Endothelial cell of hepatic sinusoid (primary cell): ENCODE data around the gene LPIN1.
"Not testable (repeated sequence)": the region's sequence is repeated elsewhere in the genome, so short reads cannot be mapped to it uniquely, and the experiment has no call there.

Experiments
- in situ Hi-C: cut with HindIII; loops from 2 replicates; pipeline ENCODE4 v1.10.0; 2017; ENCODE audit warnings: low sequenced_read_pairs

The LPIN1 gene

DNA sequence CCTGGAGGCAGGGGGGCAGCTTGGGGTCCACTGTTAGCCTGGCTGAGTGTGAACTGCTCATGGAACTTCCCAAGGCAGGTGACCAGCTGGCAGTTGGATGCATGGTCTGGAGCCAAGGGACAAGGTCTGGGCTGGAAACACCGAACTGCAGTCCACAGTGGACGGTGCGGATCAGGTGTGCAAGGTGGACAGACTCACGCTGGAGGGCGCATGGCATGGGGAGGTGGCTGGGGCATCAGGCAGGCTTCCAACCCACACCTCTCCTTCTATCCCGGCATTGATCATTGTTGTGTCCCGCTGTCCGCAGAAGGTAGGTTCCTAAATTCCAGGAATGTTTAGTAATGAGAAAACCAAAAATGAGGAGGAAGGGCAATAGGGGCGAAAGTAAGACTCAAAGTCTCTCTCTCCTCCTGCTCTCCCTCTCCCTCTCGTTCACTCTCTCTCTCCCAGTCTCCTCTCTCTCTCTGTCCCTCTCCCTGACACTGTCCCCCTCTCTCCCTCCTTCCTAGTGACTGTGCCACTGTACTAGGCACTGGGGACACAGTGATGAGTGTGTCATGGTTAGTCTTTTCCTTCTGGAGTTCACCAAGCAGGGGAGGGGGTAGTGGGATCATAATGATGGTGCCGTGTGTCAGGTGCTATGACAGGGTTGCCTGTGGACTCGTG is 30.3 kb upstream of the LPIN1 start:
- in situ Hi-C loops = no loop called here

- in situ Hi-C loops = no loop called here
Measured at GRCh38 chr2:11716689-11717321, 29.6 kb upstream of the LPIN1 start.

DNA sequence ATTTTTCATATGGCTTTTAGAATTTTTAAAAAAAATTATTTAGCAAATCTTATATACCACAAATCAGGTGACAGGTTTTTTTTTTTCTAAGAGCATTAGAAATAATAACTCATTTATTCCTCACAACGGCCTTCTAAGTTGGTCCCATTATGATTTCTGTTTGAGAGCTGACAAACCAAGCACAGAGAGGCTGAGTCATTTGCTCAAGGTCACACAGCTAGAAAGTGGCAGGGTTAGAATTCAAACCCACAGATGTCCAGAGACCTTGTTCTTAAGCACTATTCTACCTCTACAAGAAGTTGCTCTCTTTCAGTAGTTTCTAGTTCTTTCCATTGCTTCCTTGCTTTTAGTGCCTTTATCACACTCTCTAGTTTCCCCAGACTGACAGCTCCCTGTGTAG is 28.8 kb upstream of the LPIN1 start:
- in situ Hi-C loops = no loop called here

DNA sequence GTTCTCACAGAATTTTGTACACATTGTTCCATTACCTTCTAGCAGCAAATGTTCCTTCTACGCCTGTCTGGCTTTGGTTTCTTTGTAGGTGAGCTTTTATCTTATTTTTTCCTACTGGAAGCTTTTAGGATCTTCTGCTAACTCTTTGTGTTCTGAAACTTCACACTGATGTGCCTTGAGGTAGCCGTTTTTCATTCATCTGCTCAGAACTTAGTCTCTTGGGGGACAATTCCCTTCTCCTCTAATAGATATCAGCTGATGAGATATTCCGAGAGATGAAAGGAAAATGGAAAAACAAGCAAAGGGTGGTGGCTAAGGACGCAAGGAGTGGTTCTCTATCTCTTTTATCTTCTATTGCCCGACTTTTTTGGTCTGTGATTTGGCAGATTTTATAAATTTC is 27.8 kb upstream of the LPIN1 start:
- in situ Hi-C loops = no loop called here

DNA sequence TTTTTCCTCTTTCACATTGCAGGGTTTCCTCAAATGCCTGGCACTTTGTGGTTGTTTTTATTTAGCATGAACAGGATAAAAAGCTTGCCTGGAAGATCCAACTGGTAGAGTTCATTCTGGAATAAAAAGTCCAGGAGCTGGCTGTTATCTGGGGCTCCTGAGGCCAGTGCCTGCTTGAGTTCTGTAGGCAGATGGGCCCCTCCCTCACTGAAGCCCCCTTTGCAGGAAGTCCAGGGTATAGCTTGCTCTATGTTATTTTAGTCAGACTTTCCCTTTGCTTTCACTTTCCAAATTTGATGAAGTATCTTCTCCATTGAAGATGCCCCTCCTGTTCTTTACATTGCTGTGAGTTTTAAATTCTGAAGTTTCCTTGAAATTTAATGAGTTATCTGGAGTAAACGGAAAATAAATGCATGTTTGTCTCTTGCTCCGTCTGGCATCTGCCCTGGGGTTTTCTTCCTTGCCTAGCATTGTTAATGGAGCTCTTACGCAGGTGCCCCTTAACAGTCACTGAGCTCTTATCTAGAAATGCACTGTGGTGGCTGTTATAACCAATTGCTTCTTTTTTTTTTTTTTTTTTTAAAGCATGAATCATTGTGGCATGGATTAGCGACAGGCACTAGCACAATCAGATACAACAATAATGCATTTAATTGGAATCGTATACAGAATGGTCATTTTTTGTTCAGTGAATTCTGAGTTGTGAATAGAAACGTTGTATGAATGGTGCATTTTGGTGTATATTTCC is 27.0 kb upstream of the LPIN1 start:
- in situ Hi-C loops = no loop called here

DNA sequence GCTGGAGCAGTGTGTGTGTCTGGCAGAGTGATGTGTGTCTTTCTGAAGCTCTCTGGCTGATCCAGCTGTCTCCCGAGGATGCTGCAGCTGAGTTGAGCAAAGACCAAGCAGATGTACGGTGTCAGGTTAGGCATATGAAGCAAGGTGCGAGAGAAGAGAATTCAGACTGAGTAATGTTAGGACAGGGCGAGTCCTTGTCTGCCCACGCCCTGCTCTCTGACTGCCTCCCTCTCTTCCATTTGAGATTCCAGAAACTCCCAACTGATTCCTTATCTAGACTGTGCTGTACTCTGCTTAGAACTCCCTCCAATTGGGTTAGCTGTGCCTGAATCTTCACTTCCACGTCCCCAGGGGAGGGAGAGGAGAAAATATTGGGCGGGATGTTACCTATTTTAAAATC is 25.7 kb upstream of the LPIN1 start:
- in situ Hi-C loops = no loop called here

- in situ Hi-C loops = no loop called here
Measured at GRCh38 chr2:11722292-11723060, 24.0 kb upstream of the LPIN1 start.

DNA sequence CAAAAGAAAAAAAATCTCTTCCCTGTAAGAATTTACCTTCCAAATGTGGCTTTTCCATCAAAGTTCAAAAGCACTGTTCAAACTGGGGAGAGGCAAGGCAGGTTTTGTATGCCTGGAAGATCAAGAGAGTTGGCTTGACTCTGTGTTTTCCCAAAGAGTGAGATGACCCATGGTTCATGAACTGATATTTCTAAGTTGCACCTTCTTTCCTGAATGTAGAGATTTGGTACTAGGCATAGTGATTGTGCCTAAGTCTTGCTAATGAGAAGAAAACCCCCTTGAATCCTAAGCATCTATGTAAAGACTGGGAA is 23.4 kb upstream of the LPIN1 start:
- in situ Hi-C loops = no loop called here

DNA sequence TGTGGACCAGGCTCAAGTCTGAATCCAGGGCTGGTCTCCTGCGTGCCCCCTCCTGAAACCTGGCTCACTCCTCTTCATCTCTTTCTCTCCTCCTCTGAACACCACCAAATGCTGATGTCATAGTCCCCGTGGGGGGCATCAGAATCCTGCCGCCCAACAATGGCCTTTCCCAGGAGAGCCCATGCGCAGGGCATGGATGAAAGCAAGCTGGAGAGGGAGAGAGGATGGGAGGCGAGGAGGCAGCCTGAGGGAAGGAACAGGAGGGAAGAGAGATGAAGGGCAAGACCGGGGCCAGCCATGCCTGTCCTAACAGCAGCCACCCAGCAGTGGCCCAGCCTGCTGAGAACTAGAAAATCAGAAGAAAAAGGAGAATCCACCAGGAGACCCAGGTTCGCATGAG is 22.3 kb upstream of the LPIN1 start:
- in situ Hi-C loops = no loop called here

- in situ Hi-C loops = no loop called here
Measured at GRCh38 chr2:11726384-11726783, 20.0 kb upstream of the LPIN1 start.

- in situ Hi-C loops = no loop called here
Measured at GRCh38 chr2:11729362-11730212, 16.8 kb upstream of the LPIN1 start.

DNA sequence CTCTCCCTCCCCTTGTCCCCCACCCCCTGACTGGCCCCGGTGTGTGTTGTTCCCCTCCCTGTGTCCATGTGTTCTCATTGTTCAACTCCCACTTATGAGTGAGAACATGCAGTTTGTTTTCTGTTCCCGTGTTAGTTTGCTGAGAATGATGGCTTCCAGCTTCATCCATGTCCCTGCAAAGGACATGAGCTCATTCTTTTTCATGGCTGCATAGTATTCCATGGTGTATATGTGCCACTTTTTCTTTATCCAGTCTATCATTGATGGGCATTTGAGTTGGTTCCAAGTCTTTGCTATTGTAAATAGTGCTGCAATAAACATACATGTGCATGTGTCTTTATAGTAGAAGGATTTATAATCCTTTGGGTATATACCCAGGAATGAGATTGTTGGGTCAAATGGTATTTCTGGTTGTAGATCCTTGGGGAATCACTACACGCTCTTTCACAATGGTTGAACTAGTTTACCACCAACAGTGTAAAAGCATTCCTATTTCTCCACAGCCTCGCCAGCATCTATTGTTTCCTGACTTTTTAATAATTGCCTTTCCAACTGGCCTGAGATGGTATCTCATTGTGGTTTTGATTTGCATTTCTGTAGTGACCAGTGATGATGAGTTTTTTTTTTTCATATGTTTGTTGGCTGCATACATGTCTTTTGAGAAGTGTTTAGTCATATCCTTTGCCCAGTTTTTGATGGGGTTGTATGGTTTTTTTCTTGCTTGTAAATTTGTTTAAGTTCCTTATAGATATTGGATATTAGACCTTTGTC is 15.0 kb upstream of the LPIN1 start:
- in situ Hi-C loops = not testable (repeated sequence)

- in situ Hi-C loops = no loop called here
Measured at GRCh38 chr2:11732587-11732986, 13.8 kb upstream of the LPIN1 start.

DNA sequence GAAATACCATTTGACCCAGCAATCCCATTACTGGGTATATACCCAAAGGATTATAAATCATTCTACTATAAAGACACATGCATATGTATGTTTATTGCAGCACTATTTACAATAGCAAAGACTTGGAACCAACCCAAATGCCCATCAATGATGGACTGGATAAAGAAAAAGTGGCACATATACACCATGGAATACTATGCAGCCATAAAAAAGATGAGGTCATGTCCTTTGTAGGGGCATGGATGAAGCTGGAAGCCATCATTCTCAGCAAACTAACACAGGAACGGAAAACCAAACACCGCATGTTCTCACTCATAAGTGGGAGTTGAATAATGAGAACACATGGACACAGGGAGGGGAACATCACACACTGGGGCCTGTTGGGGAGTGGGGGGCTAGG is 8.6 kb upstream of the LPIN1 start:
- in situ Hi-C loops = not testable (repeated sequence)

- in situ Hi-C loops = no loop called here
Measured at GRCh38 chr2:11738589-11739436, 7.6 kb upstream of the LPIN1 start.

GRCh38 chr2:11740723-11741122 is 5.7 kb upstream of the LPIN1 start:
- in situ Hi-C loops = no loop called here

DNA sequence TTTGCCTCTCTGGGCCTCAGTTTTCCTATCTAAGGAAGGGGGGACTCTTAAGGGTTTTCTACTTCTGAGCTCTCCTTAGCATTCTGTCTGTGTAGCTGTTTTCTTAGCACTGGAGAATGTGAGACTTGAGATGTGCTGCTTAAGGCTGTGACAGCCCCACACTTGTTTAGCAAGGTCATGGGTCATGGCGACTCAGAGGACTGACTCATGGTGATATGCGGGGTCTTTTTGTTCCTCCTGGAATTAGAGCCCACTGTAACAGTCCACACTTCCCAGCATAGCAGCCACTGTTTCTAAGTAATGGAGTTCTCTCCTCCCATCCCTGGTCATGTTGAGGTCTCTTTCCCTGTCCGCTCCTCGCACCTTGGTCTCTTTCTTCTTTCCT is 4.1 kb upstream of the LPIN1 start:
- in situ Hi-C loops = no loop called here

DNA sequence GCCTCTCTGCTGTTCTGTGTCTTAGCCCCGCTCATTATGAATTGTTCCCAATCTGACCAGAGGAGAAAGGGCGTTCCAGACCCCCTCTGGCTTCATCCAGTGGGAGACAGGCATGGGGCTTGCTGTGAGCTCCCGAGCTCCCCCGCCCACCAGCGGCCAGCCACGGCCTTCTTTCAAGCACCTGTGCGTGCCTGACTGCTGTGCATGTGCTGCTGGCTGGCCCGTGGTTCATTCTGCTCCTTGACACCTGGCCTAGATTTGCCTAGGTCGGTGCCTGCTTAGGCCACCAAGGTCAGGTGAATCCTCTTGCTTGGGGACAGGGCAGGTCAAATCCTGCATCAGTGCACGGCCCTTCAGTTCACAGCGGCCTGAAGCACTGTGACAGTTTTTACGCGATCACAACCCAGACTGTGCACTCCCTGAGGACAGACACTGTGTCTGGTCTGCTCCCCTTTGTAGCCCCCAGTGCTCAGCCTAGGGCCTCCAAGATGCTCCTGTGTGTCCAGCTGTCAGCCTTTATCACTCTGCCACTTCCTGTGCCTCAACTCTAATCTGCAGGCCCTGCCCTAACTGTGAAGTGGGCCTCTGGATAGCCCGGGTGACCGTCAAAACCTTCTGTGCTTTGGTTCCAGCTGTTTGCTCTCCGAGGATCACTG is 3.6 kb upstream of the LPIN1 start:
- in situ Hi-C loops = no loop called here

GRCh38 chr2:11743366-11743765 is 3.1 kb upstream of the LPIN1 start:
- in situ Hi-C loops = no loop called here
